AG09319 (cell line): ENCODE data around the gene SLC9A1.

Experiments
- DNase-seq: peaks from one replicate; pipeline ENCODE4 v3.0.0-alpha.2; 2010; ENCODE audit warnings: low read depth; ENCODE audit errors: extremely low read depth
- TF ChIP-seq, protein P1 (sequence below): IDR thresholded peaks from 2 replicates; pipeline ENCODE4 v1.5.1; 2011; ENCODE audit warnings: low read depth, mild to moderate bottlenecking, inconsistent platforms, low read length, moderate library complexity

The SLC9A1 gene

DNA sequence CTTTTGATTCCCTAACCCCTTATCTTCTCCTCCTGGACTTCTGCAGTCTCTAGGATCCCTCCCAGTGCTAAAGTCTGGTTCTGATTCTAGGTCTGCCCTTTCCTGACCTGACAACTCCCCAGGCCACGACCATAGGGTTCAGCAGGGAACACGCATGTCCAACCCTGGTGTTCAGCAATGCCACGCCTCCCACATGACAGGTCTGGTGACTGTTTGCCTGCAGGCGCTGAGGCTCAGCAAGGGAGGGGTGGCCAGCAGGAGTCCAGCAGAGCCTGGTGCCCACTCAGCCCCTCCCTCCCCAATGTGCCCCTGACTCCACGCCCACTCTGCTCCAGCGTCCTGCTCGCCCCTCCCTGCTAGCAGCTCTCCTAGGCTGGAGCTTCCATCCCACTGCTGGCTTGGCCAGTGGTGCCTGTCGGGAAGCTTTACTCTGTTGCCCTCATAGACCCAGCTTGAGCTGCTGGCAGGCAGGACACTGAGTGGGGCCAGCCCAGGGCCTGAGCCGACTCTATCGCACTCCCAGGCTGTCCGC is 17.3 kb downstream of the SLC9A1 start:
- DNase-seq: no peak

DNA sequence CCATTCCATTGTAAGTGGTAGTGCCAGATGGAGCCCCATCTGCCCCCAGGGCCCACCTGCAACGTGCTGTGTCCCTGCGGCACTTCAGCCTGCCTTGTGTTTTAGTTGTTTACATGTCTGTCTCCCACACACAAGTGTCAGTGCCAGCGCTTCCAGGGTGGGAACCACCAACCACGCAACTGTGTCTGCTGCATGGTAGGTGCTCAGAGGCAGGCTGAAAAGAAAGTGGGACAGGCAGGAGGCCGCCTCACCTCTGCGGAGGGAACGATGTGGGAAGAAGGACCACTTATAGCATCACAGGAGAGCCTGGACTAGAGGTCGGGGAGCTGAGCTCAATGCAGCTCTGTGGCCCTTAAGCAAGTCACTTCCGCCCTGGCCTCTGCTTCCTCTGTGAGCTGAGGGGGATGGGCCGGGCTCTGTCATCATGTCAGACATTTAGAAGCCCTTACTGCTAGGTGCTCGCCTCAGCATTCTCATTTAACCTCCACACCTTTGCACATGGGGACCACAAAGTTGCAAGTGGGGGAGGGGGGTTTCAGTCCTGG is 17.9 kb downstream of the SLC9A1 start:
- no peak for DNase-seq

More for the DNA sequence above, 17.3 kb downstream of the SLC9A1 start:
- TF ChIP-seq, protein P1, sequence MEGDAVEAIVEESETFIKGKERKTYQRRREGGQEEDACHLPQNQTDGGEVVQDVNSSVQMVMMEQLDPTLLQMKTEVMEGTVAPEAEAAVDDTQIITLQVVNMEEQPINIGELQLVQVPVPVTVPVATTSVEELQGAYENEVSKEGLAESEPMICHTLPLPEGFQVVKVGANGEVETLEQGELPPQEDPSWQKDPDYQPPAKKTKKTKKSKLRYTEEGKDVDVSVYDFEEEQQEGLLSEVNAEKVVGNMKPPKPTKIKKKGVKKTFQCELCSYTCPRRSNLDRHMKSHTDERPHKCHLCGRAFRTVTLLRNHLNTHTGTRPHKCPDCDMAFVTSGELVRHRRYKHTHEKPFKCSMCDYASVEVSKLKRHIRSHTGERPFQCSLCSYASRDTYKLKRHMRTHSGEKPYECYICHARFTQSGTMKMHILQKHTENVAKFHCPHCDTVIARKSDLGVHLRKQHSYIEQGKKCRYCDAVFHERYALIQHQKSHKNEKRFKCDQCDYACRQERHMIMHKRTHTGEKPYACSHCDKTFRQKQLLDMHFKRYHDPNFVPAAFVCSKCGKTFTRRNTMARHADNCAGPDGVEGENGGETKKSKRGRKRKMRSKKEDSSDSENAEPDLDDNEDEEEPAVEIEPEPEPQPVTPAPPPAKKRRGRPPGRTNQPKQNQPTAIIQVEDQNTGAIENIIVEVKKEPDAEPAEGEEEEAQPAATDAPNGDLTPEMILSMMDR: no peak

DNA sequence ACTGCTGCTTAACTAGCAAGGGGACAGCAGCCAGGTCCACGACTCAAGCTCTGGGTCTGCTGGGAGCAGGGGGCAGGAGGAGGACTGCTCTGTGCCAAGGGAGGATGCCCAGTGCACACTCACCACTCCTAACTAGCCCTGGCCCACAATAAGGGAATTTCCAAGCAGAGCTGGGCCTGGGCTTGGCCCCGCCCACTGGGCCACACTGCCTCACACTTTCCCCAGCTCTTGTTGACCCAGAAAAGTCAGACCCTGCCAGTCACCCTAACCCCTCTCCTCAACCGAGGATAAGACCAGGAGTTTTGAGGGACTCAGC is 18.7 kb downstream of the SLC9A1 start:
- TF ChIP-seq, protein P1: no peak
- no peak for DNase-seq

More for the DNA sequence above, 17.9 kb downstream of the SLC9A1 start:
- TF ChIP-seq, protein P1: no peak

DNA sequence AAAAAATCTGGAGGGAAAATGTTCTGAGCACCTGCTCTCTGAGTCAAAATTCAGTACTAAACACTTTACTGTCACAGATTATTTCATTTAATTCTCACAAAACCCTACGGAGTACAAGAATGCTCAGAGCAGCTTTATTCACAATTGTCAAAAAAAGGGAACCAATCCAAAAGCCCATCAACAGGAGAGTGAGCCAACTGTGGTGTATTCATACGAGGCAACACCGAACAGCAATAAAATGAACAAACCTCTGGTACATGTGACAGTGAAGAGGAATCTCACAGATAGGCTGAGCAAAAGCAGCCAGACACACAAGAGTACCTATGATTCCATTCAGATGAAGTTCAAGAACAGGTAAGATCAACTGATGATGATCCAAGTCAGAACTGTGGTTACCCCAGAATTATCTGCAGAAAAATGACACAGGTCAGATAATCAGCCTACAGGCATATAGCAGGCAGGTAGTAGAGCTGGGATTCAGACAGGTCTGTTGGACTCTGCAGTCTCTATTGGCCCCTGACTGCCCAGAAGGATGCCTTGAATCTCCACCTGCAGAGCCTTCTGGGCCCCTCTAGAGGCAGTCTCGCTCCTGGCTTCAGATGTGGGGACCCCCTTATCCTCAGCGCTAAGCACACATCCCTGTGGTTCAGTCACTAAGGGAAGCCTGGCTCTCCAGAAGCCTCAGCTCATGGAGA is 19.2 kb downstream of the SLC9A1 start:
- no peak for DNase-seq

DNA sequence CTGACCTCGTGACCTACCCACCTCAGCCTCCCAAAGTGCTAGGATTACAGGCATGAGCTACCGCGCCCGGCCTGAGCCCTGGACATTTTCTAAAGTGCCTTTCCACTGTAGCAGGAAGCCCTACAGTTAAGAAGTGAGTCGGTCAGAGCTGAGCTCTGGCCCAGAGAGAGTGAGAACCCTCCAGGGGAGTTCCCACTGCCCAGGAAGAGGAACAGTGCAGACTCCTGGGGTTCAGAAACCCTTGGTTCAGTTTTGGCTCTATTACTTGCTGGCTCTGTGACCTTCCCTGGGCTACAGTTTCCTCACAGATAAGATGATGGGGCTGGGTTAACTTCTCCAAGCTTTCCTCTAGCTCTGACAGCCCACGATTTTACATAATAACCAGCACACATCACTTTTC is 20.9 kb downstream of the SLC9A1 start:
- TF ChIP-seq, protein P1: no peak
- DNase-seq: no peak

More for the DNA sequence above, 19.2 kb downstream of the SLC9A1 start:
- TF ChIP-seq, protein P1: no peak; the same call in 1 of the 2 replicates

DNA sequence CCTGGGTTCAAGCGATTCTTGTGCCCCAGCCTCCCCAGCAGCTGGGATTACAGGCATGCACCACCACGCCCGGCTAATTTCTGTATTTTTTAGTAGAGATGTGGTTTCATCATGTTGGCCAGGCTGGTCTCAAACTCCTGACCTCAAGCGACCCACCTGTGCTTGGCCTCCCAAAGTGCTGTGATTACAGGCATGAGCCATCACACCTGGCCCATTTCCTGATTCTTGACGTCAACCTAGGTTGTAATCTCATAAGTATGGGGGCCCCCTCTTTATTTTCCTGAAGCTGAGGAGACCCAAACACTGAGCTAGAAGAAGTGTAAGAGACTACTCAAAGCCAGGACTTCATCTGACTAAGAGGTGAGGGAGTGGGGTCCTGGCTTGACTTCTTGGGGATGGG is 21.8 kb downstream of the SLC9A1 start:
- DNase-seq: no peak
- TF ChIP-seq, protein P1: no peak

DNA sequence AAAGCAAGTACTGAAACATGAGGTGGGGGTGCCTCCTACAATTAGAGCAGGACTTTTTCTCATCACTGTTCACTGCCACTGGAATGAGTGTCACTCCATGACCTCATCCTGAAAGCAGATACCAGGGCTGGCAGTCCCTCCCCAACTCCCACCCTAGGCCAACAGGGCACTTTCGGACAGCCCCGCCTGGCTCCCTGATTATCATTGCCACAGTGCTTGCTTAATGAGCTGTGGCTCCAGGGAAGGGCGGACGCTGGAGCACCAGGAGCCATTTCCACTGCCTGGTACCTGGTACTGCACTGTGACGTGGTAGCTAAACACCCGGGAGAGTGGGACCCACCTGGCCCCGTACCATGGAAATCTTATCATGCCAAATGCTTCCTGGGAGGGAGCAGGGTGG is 22.3 kb downstream of the SLC9A1 start:
- DNase-seq: no peak
- TF ChIP-seq, protein P1: no peak
